ENCODE data around the gene KREMEN1. TPM values are rescaled to one million over a fixed set of nuclear protein-coding genes. Genes with fewer than 3 reads are reported as not detected.
A peak's percentile ranks its signal among the peaks of the same experiment; 100 is the strongest.

Gene KREMEN1
- total and polyA plus RNA-seq, 4 donors, result 8.8 to 27.5 (median 20.1) TPM

DNA sequence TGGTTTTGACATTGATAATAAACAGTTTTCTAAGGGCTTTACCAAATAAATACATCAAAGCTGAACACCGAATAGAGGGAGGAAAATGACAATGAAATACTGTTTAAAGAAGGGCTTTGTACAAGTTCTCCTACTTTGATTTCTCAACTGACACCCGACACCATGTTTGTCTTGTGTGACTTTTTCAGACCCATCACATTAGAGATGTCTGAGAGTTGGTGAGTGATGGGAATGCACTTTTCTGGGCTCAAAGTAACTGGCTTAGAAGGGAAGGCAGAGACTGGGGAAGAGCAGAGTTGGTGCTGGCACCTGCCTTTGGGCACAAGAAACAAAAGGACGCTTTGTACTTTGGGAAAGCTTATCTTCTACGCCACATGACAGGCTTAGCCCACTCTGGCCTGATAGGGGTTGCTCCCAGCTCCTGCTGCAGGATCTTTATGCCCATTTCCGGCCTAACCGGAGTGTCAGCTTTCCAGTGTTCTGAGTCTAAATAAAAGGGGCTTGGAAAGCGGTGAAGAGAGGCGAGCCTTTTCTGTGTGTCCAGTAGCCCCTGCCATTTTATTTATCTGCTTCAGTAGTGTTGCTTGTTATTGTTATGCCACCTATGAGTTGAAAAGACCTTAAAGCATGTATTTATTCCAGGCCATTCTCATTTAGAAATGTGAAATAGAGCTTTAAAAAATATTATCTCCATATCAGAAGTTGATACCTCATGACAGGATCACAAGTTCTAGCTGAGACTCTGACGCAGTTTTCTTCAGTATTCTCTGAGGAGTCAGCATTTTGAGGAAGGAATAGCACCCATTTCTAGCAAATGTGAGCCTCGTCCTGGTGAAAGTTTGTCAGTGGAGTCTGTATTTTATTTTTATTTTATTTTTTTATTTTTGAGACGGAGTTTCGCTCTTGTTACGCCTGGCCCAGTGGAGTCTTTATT is 24.2 kb downstream of the KREMEN1 start:
- no peak overlapping the region for H3K4me3 ChIP-seq
- peak overlapping the region in 1 of 2 donors; percentile 77 for H3K27ac ChIP-seq (ENCODE audit: low read depth in 1 of 2, low read length in 1 of 2)
- peaks cover 0 to 25% (median 0%) of the 10 kb centered on the region in 4 donors for H3K36me3 ChIP-seq (ENCODE audit: control insufficient read depth in 4 of 4, insufficient read depth in 4 of 4, low read length in 4 of 4)
- H3K9ac ChIP-seq (ENCODE audit: insufficient read depth in 1 of 2, low read length in 2 of 2), result peak overlapping the region in 1 of 2 donors; percentile 7
- H3K27me3 ChIP-seq (ENCODE audit: control insufficient read depth in 3 of 3, insufficient read depth in 3 of 3, low read length in 2 of 3), result no peaks in the 10 kb centered on the region
- DNase-seq (peak; percentile 43 to 67 (median 63)), ATAC-seq (ENCODE audit: insufficient read depth, low FRiP score) (no peak)
- WGBS, 2 donors, result 86% methylated on average over 13 of the region's 13 CpGs
- TF ChIP-seq, protein P1, sequence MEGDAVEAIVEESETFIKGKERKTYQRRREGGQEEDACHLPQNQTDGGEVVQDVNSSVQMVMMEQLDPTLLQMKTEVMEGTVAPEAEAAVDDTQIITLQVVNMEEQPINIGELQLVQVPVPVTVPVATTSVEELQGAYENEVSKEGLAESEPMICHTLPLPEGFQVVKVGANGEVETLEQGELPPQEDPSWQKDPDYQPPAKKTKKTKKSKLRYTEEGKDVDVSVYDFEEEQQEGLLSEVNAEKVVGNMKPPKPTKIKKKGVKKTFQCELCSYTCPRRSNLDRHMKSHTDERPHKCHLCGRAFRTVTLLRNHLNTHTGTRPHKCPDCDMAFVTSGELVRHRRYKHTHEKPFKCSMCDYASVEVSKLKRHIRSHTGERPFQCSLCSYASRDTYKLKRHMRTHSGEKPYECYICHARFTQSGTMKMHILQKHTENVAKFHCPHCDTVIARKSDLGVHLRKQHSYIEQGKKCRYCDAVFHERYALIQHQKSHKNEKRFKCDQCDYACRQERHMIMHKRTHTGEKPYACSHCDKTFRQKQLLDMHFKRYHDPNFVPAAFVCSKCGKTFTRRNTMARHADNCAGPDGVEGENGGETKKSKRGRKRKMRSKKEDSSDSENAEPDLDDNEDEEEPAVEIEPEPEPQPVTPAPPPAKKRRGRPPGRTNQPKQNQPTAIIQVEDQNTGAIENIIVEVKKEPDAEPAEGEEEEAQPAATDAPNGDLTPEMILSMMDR (IDR thresholded peaks at IDR 0.05; ENCODE audit: control extremely low read depth, extremely low read depth), result no peak
- no peaks in the 10 kb centered on the region for H3K9me3 ChIP-seq (ENCODE audit: control insufficient read depth in 4 of 4, insufficient read depth in 3 of 4, low read length in 3 of 4)
- peaks cover 3 to 38% (median 25%) of the 10 kb centered on the region in 5 donors for H3K4me1 ChIP-seq (ENCODE audit: control insufficient read depth in 5 of 5, insufficient read depth in 5 of 5, low read length in 5 of 5)

DNA sequence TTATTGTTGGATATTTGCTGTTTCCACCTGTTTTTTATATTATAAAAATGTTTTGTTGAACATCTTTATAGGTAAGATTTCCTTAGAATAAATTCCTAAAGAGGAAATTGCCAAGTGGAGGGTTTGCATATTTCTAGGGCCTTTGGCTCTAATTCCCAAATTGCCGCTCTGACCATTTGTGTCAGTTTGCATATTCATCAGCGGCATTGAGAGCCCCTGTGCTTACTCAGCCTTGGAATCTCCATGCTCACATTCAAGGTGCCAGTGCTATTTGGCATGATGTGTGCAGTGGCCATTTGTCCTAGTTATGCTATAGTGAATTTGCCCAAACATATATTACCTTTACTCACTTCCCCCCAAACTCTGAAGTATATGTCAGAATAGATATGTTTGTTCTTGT is 25.5 kb downstream of the KREMEN1 start:
- H3K9ac ChIP-seq (ENCODE audit: insufficient read depth in 1 of 2, low read length in 2 of 2), result no peak overlapping the region
- 95 to 100% methylated on average over 2 of the region's 2 CpGs for WGBS, 2 donors

GRCh38 chr22:29102300-29102699 is 29.5 kb downstream of the KREMEN1 start:
- DNase-seq, result no peak
- WGBS, 2 donors, result 95% methylated on average over 2 of the region's 2 CpGs
- no peak overlapping the region for H3K9ac ChIP-seq (ENCODE audit: insufficient read depth in 1 of 2, low read length in 2 of 2)

More for the DNA sequence above, 25.5 kb downstream of the KREMEN1 start:
- DNase-seq (no peak), ATAC-seq (ENCODE audit: insufficient read depth, low FRiP score) (no peak)
- Histone ChIP-seq H3K4me3 (no peak overlapping the region), H3K4me1 (ENCODE audit: control insufficient read depth in 5 of 5, insufficient read depth in 5 of 5, low read length in 5 of 5) (peaks cover 2 to 35% (median 15%) of the 10 kb centered on the region in 5 donors), H3K27me3 (ENCODE audit: control insufficient read depth in 3 of 3, insufficient read depth in 3 of 3, low read length in 2 of 3) (no peaks in the 10 kb centered on the region), H3K27ac (ENCODE audit: low read depth in 1 of 2, low read length in 1 of 2) (no peak overlapping the region), H3K36me3 (ENCODE audit: control insufficient read depth in 4 of 4, insufficient read depth in 4 of 4, low read length in 4 of 4) (peaks cover 0 to 25% (median 0%) of the 10 kb centered on the region in 4 donors), H3K9me3 (ENCODE audit: control insufficient read depth in 4 of 4, insufficient read depth in 3 of 4, low read length in 3 of 4) (no peaks in the 10 kb centered on the region)
- TF ChIP-seq, protein P1 (IDR thresholded peaks at IDR 0.05; ENCODE audit: control extremely low read depth, extremely low read depth), result no peak

More at GRCh38 chr22:29102300-29102699, 29.5 kb downstream of the KREMEN1 start:
- Histone ChIP-seq H3K4me3 (no peak overlapping the region), H3K27me3 (ENCODE audit: control insufficient read depth in 3 of 3, insufficient read depth in 3 of 3, low read length in 2 of 3) (no peaks in the 10 kb centered on the region), H3K27ac (ENCODE audit: low read depth in 1 of 2, low read length in 1 of 2) (no peak overlapping the region), H3K36me3 (ENCODE audit: control insufficient read depth in 4 of 4, insufficient read depth in 4 of 4, low read length in 4 of 4) (peaks cover 0 to 19% (median under 1%) of the 10 kb centered on the region in 4 donors), H3K4me1 (ENCODE audit: control insufficient read depth in 5 of 5, insufficient read depth in 5 of 5, low read length in 5 of 5) (peaks cover 1 to 15% (median 5%) of the 10 kb centered on the region in 5 donors), H3K9me3 (ENCODE audit: control insufficient read depth in 4 of 4, insufficient read depth in 3 of 4, low read length in 3 of 4) (no peaks in the 10 kb centered on the region)
- no peak for ATAC-seq (ENCODE audit: insufficient read depth, low FRiP score)
- TF ChIP-seq, protein P1 (IDR thresholded peaks at IDR 0.05; ENCODE audit: control extremely low read depth, extremely low read depth), result no peak

Data from lung (tissue), 12 donors.